Upper lobe of left lung (tissue), 6 donors: ENCODE measurements around the gene PTPRM. TPM values are rescaled to one million over a fixed set of nuclear protein-coding genes. Genes with fewer than 3 reads are reported as not detected.

Experiments
- ATAC-seq, 2 donors: fragments of 200-7000 bp; cut with Tn5 transposase; one replicate each; pipeline ENCODE4 v1.9.1; 2022; ENCODE audit warnings: mild to moderate bottlenecking in 2 of 2, moderate library complexity in 2 of 2; ENCODE audit not compliant: low FRiP score in 2 of 2
- DNase-seq, 2 donors: peaks; one replicate each; pipeline ENCODE4 v3.0.0-alpha.2; 2019 to 2020
- H3K27ac ChIP-seq, 4 donors: fragments of 200-600 bp; sonication (generic); one replicate each; pipeline ENCODE4 v1.5.1; 2016 to 2019
- H3K27me3 ChIP-seq, 4 donors: fragments of 200-600 bp; sonication (generic); one replicate each; pipeline ENCODE4 v1.5.1; 2017 to 2019
- H3K36me3 ChIP-seq, 4 donors: fragments of 200-600 bp; sonication (generic); one replicate each; pipeline ENCODE4 v1.5.1; 2016 to 2019
- H3K4me1 ChIP-seq, 4 donors: fragments of 200-600 bp; sonication (generic); one replicate each; pipeline ENCODE4 v1.5.1; 2018 to 2019
- H3K4me3 ChIP-seq, 4 donors: fragments of 200-600 bp; sonication (generic); one replicate each; pipeline ENCODE4 v1.5.1; 2017 to 2019; ENCODE audit warnings: mild to moderate bottlenecking in 2 of 4, moderate library complexity in 1 of 4
- H3K9me3 ChIP-seq, 4 donors: fragments of 200-600 bp; sonication (generic); one replicate each; pipeline ENCODE4 v1.5.1; 2018 to 2019
- CTCF ChIP-seq, 6 experiments: fragments of 450-650 bp in 4 of 6; fragments of 200-600 bp in 2 of 6; sonication (generic) in 2 of 6; IDR thresholded peaks; one replicate each; pipeline ENCODE4 v1.5.1; 2016 to 2019; ENCODE audit warnings: antibody characterized with exemption in 6 of 6
- EP300 ChIP-seq, 4 donors: sonication (generic); formaldehyde crosslinking; IDR thresholded peaks; one replicate each; pipeline ENCODE4 v1.5.1; 2017; ENCODE audit warnings: antibody characterized with exemption in 4 of 4, control low read depth in 2 of 4
- POLR2A ChIP-seq, 4 donors: fragments of 450-650 bp; IDR thresholded peaks; one replicate each; pipeline ENCODE4 v1.5.1; 2016 to 2017; ENCODE audit warnings: antibody characterized with exemption in 4 of 4, mild to moderate bottlenecking in 2 of 4
- POLR2AphosphoS5 ChIP-seq, 2 donors: sonication (generic); formaldehyde crosslinking; IDR thresholded peaks; one replicate each; pipeline ENCODE4 v1.5.1; 2017; ENCODE audit warnings: antibody characterized with exemption in 2 of 2
- WGBS, 2 donors: methylation state at CpG; one replicate each; pipeline ENCODE4 v1.1.5; 2017 to 2018; 5-methylcytosine and 5-hydroxymethylcytosine counted together
- total RNA-seq, 6 donors: library from RNA; depleted of rRNA in 4 of 6; stranded (reverse); fragments of >200 nt in 4 of 6; gene quantifications; one replicate each; pipeline versions ENCODE4 v1.1.0 to v1.2.1, GENCODE V29; 2016 to 2021
- donor health status: DM: no; HTN: no; CAD: no; lungs with moderate emphysema.
- donor health status: DM: no; HTN: yes; CAD: no; lungs with severe emphysema.

Gene PTPRM
- total RNA-seq, 6 donors from 2014 or later = 82.0 to 201 (median 154) TPM

GRCh38 chr18:8368512-8369217, 801.5 kb downstream of the PTPRM start:
- Histone ChIP-seq H3K9me3 (no peaks in the 10 kb centered on the region), H3K4me1 (peaks cover 4 to 17% (median 9%) of the 10 kb centered on the region in 4 donors), H3K27ac (no peak overlapping the region), H3K27me3 (no peaks in the 10 kb centered on the region), H3K4me3 (no peak overlapping the region), H3K36me3 (no peaks in the 10 kb centered on the region)
- DNase-seq = no peak
- 87 to 90% methylated on average over 4 of the region's 4 CpGs for WGBS, 2 donors
- no peak for TF ChIP-seq CTCF (IDR thresholded peaks at IDR 0.05)
- no peak for TF ChIP-seq POLR2A (IDR thresholded peaks at IDR 0.05)
- no peak for TF ChIP-seq POLR2AphosphoS5 (IDR thresholded peaks at IDR 0.05)
- no peak for TF ChIP-seq EP300 (IDR thresholded peaks at IDR 0.05)
- no peak for ATAC-seq

GRCh38 chr18:8373486-8373885, 806.4 kb downstream of the PTPRM start:
- no peak for ATAC-seq
- no peak for DNase-seq
- H3K4me1 ChIP-seq = peaks cover 0 to 30% (median 10%) of the 10 kb centered on the region in 4 donors
- H3K9me3 ChIP-seq = no peaks in the 10 kb centered on the region
- H3K27me3 ChIP-seq = no peaks in the 10 kb centered on the region
- peaks cover 0 to 17% (median 4%) of the 10 kb centered on the region in 4 donors for H3K36me3 ChIP-seq
- 61 to 84% methylated on average over 5 of the region's 5 CpGs for WGBS, 2 donors
- H3K4me3 ChIP-seq = no peak overlapping the region
- no peak overlapping the region for H3K27ac ChIP-seq
- TF ChIP-seq CTCF (IDR thresholded peaks at IDR 0.05) (no peak), POLR2A (IDR thresholded peaks at IDR 0.05) (no peak), EP300 (IDR thresholded peaks at IDR 0.05) (no peak), POLR2AphosphoS5 (IDR thresholded peaks at IDR 0.05) (no peak)

GRCh38 chr18:8374676-8375075, 807.6 kb downstream of the PTPRM start:
- DNase-seq (no peak), ATAC-seq (no peak)
- 64 to 76% methylated on average over 4 of the region's 4 CpGs for WGBS, 2 donors
- no peaks in the 10 kb centered on the region for H3K9me3 ChIP-seq
- H3K4me3 ChIP-seq = no peak overlapping the region
- no peak for TF ChIP-seq CTCF (IDR thresholded peaks at IDR 0.05)
- TF ChIP-seq EP300 (IDR thresholded peaks at IDR 0.05) = no peak
- no peak for TF ChIP-seq POLR2AphosphoS5 (IDR thresholded peaks at IDR 0.05)
- no peak for TF ChIP-seq POLR2A (IDR thresholded peaks at IDR 0.05)
- H3K4me1 ChIP-seq = peaks cover 0 to 34% (median 10%) of the 10 kb centered on the region in 4 donors
- H3K27me3 ChIP-seq = no peaks in the 10 kb centered on the region
- H3K36me3 ChIP-seq = peaks cover 0 to 27% (median 11%) of the 10 kb centered on the region in 4 donors
- peak overlapping the region in 1 of 4 donors; percentile 46 for H3K27ac ChIP-seq

GRCh38 chr18:8375249-8375648, 808.1 kb downstream of the PTPRM start:
- peak; percentile 39 to 66 for ATAC-seq
- Histone ChIP-seq H3K36me3 (peaks cover 0 to 32% (median 11%) of the 10 kb centered on the region in 4 donors), H3K4me3 (no peak overlapping the region), H3K27ac (peak overlapping the region in 1 of 4 donors; percentile 36), H3K27me3 (no peaks in the 10 kb centered on the region), H3K4me1 (peaks cover 0 to 37% (median 11%) of the 10 kb centered on the region in 4 donors), H3K9me3 (no peaks in the 10 kb centered on the region)
- WGBS, 2 donors = 73% methylated on average over 3 of the region's 3 CpGs
- DNase-seq = peak in 1 of 2 donors; percentile 38
- no peak for TF ChIP-seq CTCF (IDR thresholded peaks at IDR 0.05)

- H3K4me1 ChIP-seq = peaks cover 0 to 37% (median 13%) of the 10 kb centered on the region in 4 donors
- WGBS, 2 donors = 82 to 83% methylated on average over 6 to 7 of the region's 7 CpGs
- no peak for TF ChIP-seq CTCF (IDR thresholded peaks at IDR 0.05)
- no peak for TF ChIP-seq POLR2A (IDR thresholded peaks at IDR 0.05)
- TF ChIP-seq POLR2AphosphoS5 (IDR thresholded peaks at IDR 0.05) = no peak
- TF ChIP-seq EP300 (IDR thresholded peaks at IDR 0.05) = no peak
- no peak overlapping the region for H3K4me3 ChIP-seq
- no peak for DNase-seq
- H3K27ac ChIP-seq = peak overlapping the region in 1 of 4 donors; percentile 36
- no peaks in the 10 kb centered on the region for H3K9me3 ChIP-seq
- no peak for ATAC-seq
- H3K36me3 ChIP-seq = peaks cover 0 to 35% (median 13%) of the 10 kb centered on the region in 4 donors
- H3K27me3 ChIP-seq = no peaks in the 10 kb centered on the region
Observed at GRCh38 chr18:8376113-8376512, 809.0 kb downstream of the PTPRM start.
